ENCODE data around the gene NPNT.

Gene NPNT

GRCh38 chr4:105895583-105896460, 551 bp downstream of the NPNT start:
- Histone ChIP-seq H3K27me3 (ENCODE audit: insufficient read depth, low read length) (peaks cover 78% of the 10 kb centered on the region), H3K36me3 (ENCODE audit: insufficient read depth, low read length) (no peaks in the 10 kb centered on the region), H2AFZ (ENCODE audit: low read depth, low read length) (peak overlapping the region; percentile 90), H3K4me1 (ENCODE audit: insufficient read depth, low read length) (peaks cover 13% of the 10 kb centered on the region), H3K9me3 (ENCODE audit: low read length) (no peaks in the 10 kb centered on the region), H3K4me3 (ENCODE audit: low read length) (peak overlapping the region; percentile 32)

- Histone ChIP-seq H3K4me1 (ENCODE audit: insufficient read depth, low read length) (peaks cover 13% of the 10 kb centered on the region), H3K9me3 (ENCODE audit: low read length) (no peaks in the 10 kb centered on the region), H3K36me3 (ENCODE audit: insufficient read depth, low read length) (no peaks in the 10 kb centered on the region), H2AFZ (ENCODE audit: low read depth, low read length) (peak overlapping the region; percentile 90), H3K27me3 (ENCODE audit: insufficient read depth, low read length) (peaks cover 83% of the 10 kb centered on the region), H3K4me3 (ENCODE audit: low read length) (peak overlapping the region; percentile 32)
Observed at GRCh38 chr4:105896461-105896942, 1.2 kb downstream of the NPNT start.

GRCh38 chr4:105896984-105897775, 1.9 kb downstream of the NPNT start:
- Histone ChIP-seq H3K4me3 (ENCODE audit: low read length) (no peak overlapping the region), H3K36me3 (ENCODE audit: insufficient read depth, low read length) (no peaks in the 10 kb centered on the region), H2AFZ (ENCODE audit: low read depth, low read length) (no peak overlapping the region), H3K9me3 (ENCODE audit: low read length) (no peaks in the 10 kb centered on the region), H3K4me1 (ENCODE audit: insufficient read depth, low read length) (peaks cover 13% of the 10 kb centered on the region), H3K27me3 (ENCODE audit: insufficient read depth, low read length) (peaks cover 81% of the 10 kb centered on the region)

DNA sequence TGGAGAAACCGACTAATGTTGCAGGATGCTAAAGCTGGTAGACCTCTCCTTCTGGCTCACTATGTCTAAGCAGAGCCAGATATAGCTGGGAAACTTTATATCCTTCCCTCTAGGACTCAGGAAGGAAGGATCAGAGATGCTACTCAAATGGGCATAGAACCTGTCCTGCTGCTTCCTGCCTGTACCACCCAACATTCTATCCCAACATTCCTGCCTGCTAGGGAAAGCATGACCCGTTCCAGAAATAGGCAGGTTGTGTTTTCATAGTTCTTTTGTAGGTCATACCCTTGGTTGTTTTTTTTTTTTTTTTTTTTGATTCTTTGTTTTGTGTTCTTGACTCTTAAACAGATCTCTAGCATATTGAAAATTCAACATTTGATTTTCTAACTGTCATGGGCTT, 5.3 kb downstream of the NPNT start:
- Histone ChIP-seq H2AFZ (ENCODE audit: low read depth, low read length) (no peak overlapping the region), H3K36me3 (ENCODE audit: insufficient read depth, low read length) (no peaks in the 10 kb centered on the region), H3K27me3 (ENCODE audit: insufficient read depth, low read length) (peaks cover 60% of the 10 kb centered on the region), H3K4me3 (ENCODE audit: low read length) (no peak overlapping the region), H3K4me1 (ENCODE audit: insufficient read depth, low read length) (peaks cover 7% of the 10 kb centered on the region), H3K9me3 (ENCODE audit: low read length) (no peaks in the 10 kb centered on the region)

- H3K4me3 ChIP-seq (ENCODE audit: low read length) = no peak overlapping the region
- no peaks in the 10 kb centered on the region for H3K36me3 ChIP-seq (ENCODE audit: insufficient read depth, low read length)
- no peak overlapping the region for H2AFZ ChIP-seq (ENCODE audit: low read depth, low read length)
- no peaks in the 10 kb centered on the region for H3K4me1 ChIP-seq (ENCODE audit: insufficient read depth, low read length)
- no peaks in the 10 kb centered on the region for H3K9me3 ChIP-seq (ENCODE audit: low read length)
- H3K27me3 ChIP-seq (ENCODE audit: insufficient read depth, low read length) = peaks cover 38% of the 10 kb centered on the region
Observed at GRCh38 chr4:105902550-105903262, 7.4 kb downstream of the NPNT start.

DNA sequence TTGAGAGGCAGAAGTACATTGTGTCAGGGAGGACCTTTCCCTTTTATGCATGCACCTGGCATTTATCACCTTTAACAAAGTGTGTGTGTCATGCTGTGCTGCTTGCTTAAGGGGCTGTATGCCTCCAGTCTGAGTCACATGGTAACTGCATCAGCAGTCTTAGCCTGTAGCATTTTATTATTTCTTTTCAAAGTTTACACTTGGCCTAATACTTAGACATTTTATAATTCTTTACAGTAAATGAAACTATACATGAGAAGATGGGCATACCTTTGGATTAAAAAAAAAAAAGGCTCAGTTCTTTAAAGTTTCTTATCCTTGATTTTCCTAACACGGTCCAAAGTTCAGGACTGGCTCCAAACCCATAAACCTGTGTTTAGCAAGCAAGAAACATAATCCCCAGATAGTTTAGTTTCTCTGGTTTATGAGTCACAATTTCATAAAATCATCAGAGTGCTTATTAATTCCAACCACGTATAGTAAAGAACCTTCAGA, 14.6 kb downstream of the NPNT start:
- Histone ChIP-seq H3K4me3 (ENCODE audit: low read length) (no peak overlapping the region), H3K4me1 (ENCODE audit: insufficient read depth, low read length) (no peaks in the 10 kb centered on the region), H3K9me3 (ENCODE audit: low read length) (no peaks in the 10 kb centered on the region), H3K27me3 (ENCODE audit: insufficient read depth, low read length) (peaks cover 2% of the 10 kb centered on the region), H3K36me3 (ENCODE audit: insufficient read depth, low read length) (no peaks in the 10 kb centered on the region), H2AFZ (ENCODE audit: low read depth, low read length) (no peak overlapping the region)

DNA sequence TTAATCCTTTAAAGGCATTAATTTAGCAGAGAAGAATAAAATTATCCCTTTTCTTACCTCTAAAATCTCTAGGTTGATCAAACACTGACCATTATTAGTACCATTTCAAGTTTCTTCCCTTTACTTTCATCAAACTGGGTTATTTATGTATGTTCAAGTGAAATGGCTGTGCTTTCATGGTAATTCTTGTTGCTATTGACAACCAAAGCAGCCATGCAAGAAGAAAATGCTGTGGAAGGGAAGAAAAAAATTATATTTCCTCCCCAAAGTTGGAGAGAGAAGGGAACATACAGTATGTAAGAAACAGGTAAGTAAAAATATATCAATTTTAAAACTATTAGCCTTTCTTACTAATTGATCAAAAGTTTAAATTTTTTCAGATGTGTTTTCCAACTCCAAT, 16.2 kb downstream of the NPNT start:
- Histone ChIP-seq H3K36me3 (ENCODE audit: insufficient read depth, low read length) (no peaks in the 10 kb centered on the region), H2AFZ (ENCODE audit: low read depth, low read length) (no peak overlapping the region), H3K4me3 (ENCODE audit: low read length) (no peak overlapping the region), H3K27me3 (ENCODE audit: insufficient read depth, low read length) (peaks cover 2% of the 10 kb centered on the region), H3K9me3 (ENCODE audit: low read length) (no peaks in the 10 kb centered on the region), H3K4me1 (ENCODE audit: insufficient read depth, low read length) (no peaks in the 10 kb centered on the region)

DNA sequence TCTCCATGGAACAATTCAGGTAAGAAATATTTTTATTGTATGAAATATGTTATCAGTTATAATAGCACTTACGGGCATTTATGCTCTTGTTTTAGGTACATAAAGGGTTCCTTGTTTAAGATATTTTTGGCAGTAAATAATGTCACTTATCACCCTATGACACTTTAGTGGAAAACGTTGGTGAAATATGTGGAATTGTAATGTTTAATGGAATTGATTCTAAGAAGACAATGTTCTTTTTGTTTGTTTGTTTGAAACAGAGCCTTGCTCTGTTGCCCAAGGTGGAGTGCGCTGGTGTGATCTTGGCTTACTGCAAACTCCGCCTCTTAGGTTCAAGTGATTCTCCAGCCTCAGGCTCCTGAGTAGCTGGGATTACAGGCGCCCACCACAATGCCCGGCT, 17.4 kb downstream of the NPNT start:
- H3K9me3 ChIP-seq (ENCODE audit: low read length) = no peaks in the 10 kb centered on the region
- no peaks in the 10 kb centered on the region for H3K36me3 ChIP-seq (ENCODE audit: insufficient read depth, low read length)
- no peaks in the 10 kb centered on the region for H3K4me1 ChIP-seq (ENCODE audit: insufficient read depth, low read length)
- H3K4me3 ChIP-seq (ENCODE audit: low read length) = no peak overlapping the region
- H3K27me3 ChIP-seq (ENCODE audit: insufficient read depth, low read length) = peaks cover 2% of the 10 kb centered on the region
- no peak overlapping the region for H2AFZ ChIP-seq (ENCODE audit: low read depth, low read length)

DNA sequence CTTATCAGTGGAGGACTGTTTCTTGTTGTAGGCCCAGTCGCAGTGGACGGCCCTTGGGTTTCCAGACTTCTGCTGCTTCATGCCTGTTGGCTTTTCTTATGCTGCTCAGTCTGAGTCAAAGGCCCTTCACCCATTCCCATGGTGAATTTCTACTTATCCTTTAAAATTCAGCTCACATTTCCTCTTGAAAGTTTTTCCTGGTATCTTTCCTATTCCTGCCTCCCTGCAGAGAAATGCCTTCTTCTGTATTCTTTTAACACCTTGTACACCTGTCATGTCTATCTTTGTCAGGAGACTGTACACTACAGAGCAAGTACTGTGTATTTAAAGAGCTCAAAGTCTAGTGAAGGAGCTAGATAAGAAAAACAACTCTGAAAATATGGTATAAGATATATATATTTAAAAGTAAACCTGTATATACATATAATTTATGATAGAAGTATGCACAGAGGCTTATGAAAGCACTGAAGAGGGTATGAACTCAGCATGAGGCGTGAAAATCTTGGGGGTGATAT, 22.0 kb downstream of the NPNT start:
- H3K27me3 ChIP-seq (ENCODE audit: insufficient read depth, low read length) = no peaks in the 10 kb centered on the region
- no peak overlapping the region for H3K4me3 ChIP-seq (ENCODE audit: low read length)
- H2AFZ ChIP-seq (ENCODE audit: low read depth, low read length) = no peak overlapping the region
- no peaks in the 10 kb centered on the region for H3K4me1 ChIP-seq (ENCODE audit: insufficient read depth, low read length)
- H3K36me3 ChIP-seq (ENCODE audit: insufficient read depth, low read length) = no peaks in the 10 kb centered on the region
- no peaks in the 10 kb centered on the region for H3K9me3 ChIP-seq (ENCODE audit: low read length)

DNA sequence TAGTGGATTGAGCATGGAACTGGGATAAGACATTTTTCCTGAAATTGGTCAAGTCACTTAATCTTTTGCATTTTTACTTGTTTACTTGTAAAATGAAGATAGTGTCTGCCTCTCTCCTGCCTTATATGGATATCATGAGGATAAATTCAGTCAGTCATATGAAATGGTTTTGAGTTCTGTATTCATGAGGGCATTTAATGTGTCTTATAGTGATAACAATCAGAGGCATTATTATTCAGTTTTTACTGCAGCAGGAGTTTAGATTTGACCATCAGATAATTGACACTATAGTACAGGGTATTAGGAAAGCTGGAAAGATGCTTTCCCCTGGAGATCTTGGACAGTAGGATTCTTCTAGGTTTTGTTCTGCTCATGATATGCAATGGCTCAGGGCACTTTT, 26.0 kb downstream of the NPNT start:
- Histone ChIP-seq H2AFZ (ENCODE audit: low read depth, low read length) (no peak overlapping the region), H3K27me3 (ENCODE audit: insufficient read depth, low read length) (no peaks in the 10 kb centered on the region), H3K4me3 (ENCODE audit: low read length) (no peak overlapping the region), H3K9me3 (ENCODE audit: low read length) (no peaks in the 10 kb centered on the region), H3K4me1 (ENCODE audit: insufficient read depth, low read length) (peaks cover 3% of the 10 kb centered on the region), H3K36me3 (ENCODE audit: insufficient read depth, low read length) (no peaks in the 10 kb centered on the region)

GRCh38 chr4:105923497-105924238, 28.4 kb downstream of the NPNT start:
- H2AFZ ChIP-seq (ENCODE audit: low read depth, low read length) = no peak overlapping the region
- peaks cover 3% of the 10 kb centered on the region for H3K4me1 ChIP-seq (ENCODE audit: insufficient read depth, low read length)
- H3K27me3 ChIP-seq (ENCODE audit: insufficient read depth, low read length) = no peaks in the 10 kb centered on the region
- H3K36me3 ChIP-seq (ENCODE audit: insufficient read depth, low read length) = no peaks in the 10 kb centered on the region
- no peak overlapping the region for H3K4me3 ChIP-seq (ENCODE audit: low read length)
- H3K9me3 ChIP-seq (ENCODE audit: low read length) = no peaks in the 10 kb centered on the region

- Histone ChIP-seq H2AFZ (ENCODE audit: low read depth, low read length) (no peak overlapping the region), H3K4me1 (ENCODE audit: insufficient read depth, low read length) (peaks cover 3% of the 10 kb centered on the region), H3K36me3 (ENCODE audit: insufficient read depth, low read length) (no peaks in the 10 kb centered on the region), H3K9me3 (ENCODE audit: low read length) (no peaks in the 10 kb centered on the region), H3K4me3 (ENCODE audit: low read length) (no peak overlapping the region), H3K27me3 (ENCODE audit: insufficient read depth, low read length) (no peaks in the 10 kb centered on the region)
Observed at GRCh38 chr4:105924341-105924740, 29.1 kb downstream of the NPNT start.

Measured in neuron (in vitro differentiated cells).